HCT116 (cell line): ENCODE data around the gene FAM81B. TPM values are rescaled to one million over a fixed set of nuclear protein-coding genes. Genes with fewer than 3 reads are reported as not detected.
"Not testable (repeated sequence)": the region's sequence is repeated elsewhere in the genome, so short reads cannot be mapped to it uniquely, and the experiment has no call there.

ENCODE experiments used
- ATAC-seq: fragments of 200-7000 bp; cut with Tn5 transposase; 2 replicates; pipeline ENCODE4 v1.9.1; 2020; ENCODE audit warnings: mild to moderate bottlenecking, moderate library complexity
- BruUV-seq: library from RNA; stranded (reverse); fragments of 400-500 nt; replicated peaks from 2 replicates; lab custom pipeline; 2021; lab: Mats Ljungman, UMichigan
- CTCF ChIA-PET: fragments of 300-600 bp; sonication (Branson Sonifier 250); formaldehyde crosslinking; loops from one replicate; lab custom pipeline; 2021; ENCODE audit warnings: antibody characterized with exemption; lab: Charles Lee
- POLR2A ChIA-PET: fragments of 300-600, 350-600 bp; sonication (Branson Sonifier 250); formaldehyde crosslinking; loops from one replicate; lab custom pipeline; 2021; ENCODE audit warnings: antibody characterized with exemption; lab: Charles Lee
- RAD21 ChIA-PET, 2 experiments: fragments of 300-600 bp; sonication (Branson Sonifier 250); formaldehyde crosslinking; loops; one replicate each; lab custom pipeline; 2023; ENCODE audit warnings: low total read pairs in 2 of 2; ENCODE audit not compliant: uncharacterized antibody in 2 of 2, unreplicated experiment in 2 of 2, low non-redundant PET in 1 of 2; lab: Charles Lee
- DNase-seq: peaks from one replicate; pipeline ENCODE4 v3.0.0-alpha.2; 2010; ENCODE audit warnings: low read depth, low spot score
- H2AFZ ChIP-seq: fragments of 200-600 bp; shearing (Covaris generic), sonication (generic); 2 replicates; pipeline ENCODE4 v1.6.1; 2017; ENCODE audit warnings: low read depth, mixed run types, mixed read lengths, antibody characterized with exemption, low read length; ENCODE audit not compliant: poor library complexity, severe bottlenecking
- H3K27ac ChIP-seq: 2 replicates; pipeline ENCODE4 v1.5.1; 2012; ENCODE audit warnings: low read depth, low read length
- H3K27me3 ChIP-seq: fragments of 200-600 bp; sonication (generic); 2 replicates; pipeline ENCODE4 v1.6.1; 2016; ENCODE audit warnings: mixed run types, low read length, mixed read lengths; ENCODE audit not compliant: insufficient read depth
- H3K36me3 ChIP-seq, 2 experiments: fragments of 200-500 bp in 1 of 2; fragments of 200-600 bp in 1 of 2; sonication (Bioruptor generic) in 1 of 2; sonication (generic) in 1 of 2; 2 replicates each; pipeline versions ENCODE4 v1.5.1 to v1.6.1; 2014 to 2016; ENCODE audit warnings: low read length in 2 of 2, inconsistent platforms in 1 of 2, mixed read lengths in 1 of 2, mixed run types in 1 of 2; ENCODE audit not compliant: insufficient read depth in 2 of 2, control insufficient read depth in 1 of 2
- H3K4me1 ChIP-seq, 2 experiments: fragments of 200-600 bp in 1 of 2; sonication (generic) in 1 of 2; 2 replicates each; pipeline versions ENCODE4 v1.5.1 to v1.6.1; 2012 to 2017; ENCODE audit warnings: low read length in 2 of 2, inconsistent platforms in 1 of 2, mild to moderate bottlenecking in 1 of 2, mixed read lengths in 1 of 2, mixed run types in 1 of 2, moderate library complexity in 1 of 2; ENCODE audit not compliant: insufficient read depth in 2 of 2, control insufficient read depth in 1 of 2
- H3K4me2 ChIP-seq: fragments of 200-600 bp; sonication (generic); 2 replicates; pipeline ENCODE4 v1.6.1; 2017; ENCODE audit warnings: mixed run types, low read length, mixed read lengths
- H3K4me3 ChIP-seq, 2 experiments: fragments of 200-600 bp in 1 of 2; sonication (generic) in 1 of 2; replicated peaks in 1 of 2; 2 replicates each; pipeline ENCODE4 v1.5.1; 2011 to 2016; ENCODE audit warnings: low read length in 2 of 2, control low read depth in 1 of 2, low read depth in 1 of 2, mild to moderate bottlenecking in 1 of 2, mixed read lengths in 1 of 2, mixed run types in 1 of 2
- H3K79me2 ChIP-seq: fragments of 200-600 bp; sonication (generic); 2 replicates; pipeline ENCODE4 v1.6.1; 2017; ENCODE audit warnings: mild to moderate bottlenecking, mixed run types, low read length, moderate library complexity, mixed read lengths; ENCODE audit not compliant: insufficient read depth
- H3K9ac ChIP-seq: fragments of 200-600 bp; sonication (generic); 2 replicates; pipeline ENCODE4 v1.6.1; 2016; ENCODE audit warnings: low read length, mixed read lengths
- H3K9me2 ChIP-seq: fragments of 200-600 bp; sonication (generic), shearing (Covaris generic); 2 replicates; pipeline ENCODE4 v1.6.1; 2017; ENCODE audit warnings: mixed run types, mild to moderate bottlenecking, moderate library complexity; ENCODE audit not compliant: insufficient read depth
- H3K9me3 ChIP-seq, 2 experiments: fragments of 200-500 bp in 1 of 2; fragments of 200-600 bp in 1 of 2; sonication (Bioruptor generic) in 1 of 2; sonication (generic) in 1 of 2; 2 replicates each; pipeline ENCODE4 v1.6.1; 2014 to 2017; ENCODE audit warnings: low read length in 2 of 2, mixed read lengths in 2 of 2, inconsistent platforms in 1 of 2, low read depth in 1 of 2, mild to moderate bottlenecking in 1 of 2, mixed run types in 1 of 2, moderate library complexity in 1 of 2; ENCODE audit not compliant: control insufficient read depth in 1 of 2, insufficient read depth in 1 of 2
- H4K20me1 ChIP-seq: fragments of 200-600 bp; sonication (generic), shearing (Covaris generic); 2 replicates; pipeline ENCODE4 v1.6.1; 2017; ENCODE audit warnings: mixed run types, mild to moderate bottlenecking, moderate library complexity; ENCODE audit not compliant: insufficient read depth
- ATF3 ChIP-seq: IDR thresholded peaks from 2 replicates; pipeline ENCODE4 v1.6.1; 2012
- ELF1 ChIP-seq: IDR thresholded peaks from 2 replicates; pipeline ENCODE4 v1.6.1; 2012; ENCODE audit warnings: low read depth, borderline replicate concordance
- FOSL1 ChIP-seq: IDR thresholded peaks from 2 replicates; pipeline ENCODE4 v1.6.1; 2012; ENCODE audit warnings: low read depth
- POLR2A ChIP-seq: IDR thresholded peaks from 2 replicates; pipeline ENCODE4 v1.7.0; 2011; ENCODE audit warnings: borderline replicate concordance; ENCODE audit not compliant: insufficient read depth, insufficient read length; ENCODE audit errors: extremely low read depth
- RAD21 ChIP-seq: IDR thresholded peaks from 2 replicates; pipeline ENCODE4 v1.6.1; 2012; ENCODE audit warnings: low read depth, mild to moderate bottlenecking
- REST ChIP-seq: IDR thresholded peaks from 2 replicates; pipeline ENCODE4 v1.6.1; 2012; ENCODE audit warnings: low read depth
- SRF ChIP-seq: IDR thresholded peaks from 2 replicates; pipeline ENCODE4 v1.6.1; 2012; ENCODE audit warnings: low read depth
- intact Hi-C: fragments of 100-400 bp; cut with micrococcal nuclease; formaldehyde crosslinking; loops from 2 replicates; pipeline ENCODE4 v1.10.0; 2022
- total RNA-seq: library from RNA; stranded (reverse); gene quantifications from one replicate; pipeline ENCODE4 v1.2.1, GENCODE V29; 2021; ENCODE audit not compliant: unreplicated experiment
- TF ChIP-seq, protein P1 (sequence below): IDR thresholded peaks from 2 replicates; pipeline ENCODE4 v1.6.1; 2011; ENCODE audit warnings: mild to moderate bottlenecking, low read length, moderate library complexity; ENCODE audit not compliant: insufficient replicate concordance; ENCODE audit errors: extremely low read depth
- TF ChIP-seq, protein P2 (sequence below): IDR thresholded peaks from 2 replicates; pipeline ENCODE4 v1.6.1; 2012

The FAM81B gene
- total RNA-seq, 1 experiment from 2014 or later, result not detected

DNA sequence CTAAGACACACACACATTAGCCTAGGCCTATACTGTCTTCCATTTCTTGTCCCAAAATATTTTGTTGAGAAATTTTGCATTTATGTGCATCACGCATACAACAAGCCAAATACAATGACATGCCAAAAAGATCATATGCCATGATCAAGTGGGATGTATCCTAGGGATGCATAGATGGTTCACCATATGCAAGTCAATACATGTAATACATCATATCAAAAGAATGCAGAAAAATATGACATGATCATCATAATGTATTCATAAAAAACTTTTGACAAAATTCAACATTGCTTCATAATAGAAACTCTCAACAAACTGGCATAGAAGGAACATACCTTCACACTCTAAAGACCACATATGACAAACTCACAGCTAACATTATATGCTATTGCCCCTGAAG, 5.8 kb upstream of the FAM81B start:
- intact Hi-C loops, result no loop called here
- DNase-seq (no peak), ATAC-seq (no peak)
- ChIA-PET CTCF (no interaction called here), POLR2A (no interaction called here), RAD21 (no interaction called here)
- no peak for TF ChIP-seq ATF3
- TF ChIP-seq ELF1, result no peak
- TF ChIP-seq POLR2A, result no peak
- no peak for TF ChIP-seq SRF
- TF ChIP-seq REST, result no peak
- no peak for TF ChIP-seq RAD21
- TF ChIP-seq, protein P1, sequence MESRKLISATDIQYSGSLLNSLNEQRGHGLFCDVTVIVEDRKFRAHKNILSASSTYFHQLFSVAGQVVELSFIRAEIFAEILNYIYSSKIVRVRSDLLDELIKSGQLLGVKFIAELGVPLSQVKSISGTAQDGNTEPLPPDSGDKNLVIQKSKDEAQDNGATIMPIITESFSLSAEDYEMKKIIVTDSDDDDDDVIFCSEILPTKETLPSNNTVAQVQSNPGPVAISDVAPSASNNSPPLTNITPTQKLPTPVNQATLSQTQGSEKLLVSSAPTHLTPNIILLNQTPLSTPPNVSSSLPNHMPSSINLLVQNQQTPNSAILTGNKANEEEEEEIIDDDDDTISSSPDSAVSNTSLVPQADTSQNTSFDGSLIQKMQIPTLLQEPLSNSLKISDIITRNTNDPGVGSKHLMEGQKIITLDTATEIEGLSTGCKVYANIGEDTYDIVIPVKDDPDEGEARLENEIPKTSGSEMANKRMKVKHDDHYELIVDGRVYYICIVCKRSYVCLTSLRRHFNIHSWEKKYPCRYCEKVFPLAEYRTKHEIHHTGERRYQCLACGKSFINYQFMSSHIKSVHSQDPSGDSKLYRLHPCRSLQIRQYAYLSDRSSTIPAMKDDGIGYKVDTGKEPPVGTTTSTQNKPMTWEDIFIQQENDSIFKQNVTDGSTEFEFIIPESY, result no peak
- TF ChIP-seq, protein P2, sequence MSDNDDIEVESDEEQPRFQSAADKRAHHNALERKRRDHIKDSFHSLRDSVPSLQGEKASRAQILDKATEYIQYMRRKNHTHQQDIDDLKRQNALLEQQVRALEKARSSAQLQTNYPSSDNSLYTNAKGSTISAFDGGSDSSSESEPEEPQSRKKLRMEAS, result no peak
- no peak for TF ChIP-seq FOSL1
- Histone ChIP-seq H3K4me3 (no peak overlapping the region), H4K20me1 (no peaks in the 10 kb centered on the region), H3K4me1 (no peaks in the 10 kb centered on the region), H2AFZ (no peak overlapping the region), H3K9ac (no peak overlapping the region), H3K9me3 (no peaks in the 10 kb centered on the region), H3K36me3 (no peaks in the 10 kb centered on the region), H3K4me2 (no peak overlapping the region), H3K27ac (no peak overlapping the region), H3K27me3 (no peaks in the 10 kb centered on the region), H3K79me2 (no peaks in the 10 kb centered on the region), H3K9me2 (no peaks in the 10 kb centered on the region)
- BruUV-seq, result no TSS peak

- BruUV-seq, H3K27ac ChIP-seq, H3K9me3 ChIP-seq, H2AFZ ChIP-seq, H3K4me3 ChIP-seq, ATAC-seq, POLR2A ChIA-PET, intact Hi-C loops, H3K4me1 ChIP-seq, H3K36me3 ChIP-seq, RAD21 ChIA-PET, H3K9me2 ChIP-seq, H3K79me2 ChIP-seq, H3K27me3 ChIP-seq, H3K9ac ChIP-seq, H3K4me2 ChIP-seq, H4K20me1 ChIP-seq, DNase-seq, CTCF ChIA-PET: not testable (repeated sequence)
These were observed 799 bp downstream of the FAM81B start for GRCh38 chr5:95391965-95392364.
